ENCODE data around the gene GON7.

GON7 gene

GRCh38 chr14:93155667-93156066 lies 51.2 kb downstream of the GON7 start:
- no peak for DNase-seq

DNA sequence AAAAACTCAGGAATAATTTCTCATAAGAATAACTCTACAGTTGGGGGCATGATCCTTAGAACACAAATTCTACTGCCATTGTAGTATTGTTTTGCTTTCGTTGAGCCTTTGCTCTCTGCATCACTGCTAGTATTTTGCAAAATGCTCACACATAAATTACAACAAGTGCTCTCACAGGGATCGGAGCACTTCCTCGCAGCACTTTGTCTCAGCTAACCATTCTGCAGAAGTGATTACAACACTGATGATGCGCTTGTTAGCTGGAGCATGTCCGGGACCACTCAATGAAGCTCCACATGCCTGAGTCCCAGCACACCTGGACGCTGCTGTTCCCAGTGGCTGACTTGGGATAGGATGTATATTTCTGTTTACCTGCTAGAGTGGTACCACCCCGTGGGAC lies 53.7 kb downstream of the GON7 start:
- DNase-seq, result no peak

Data from NCI-H510A treated with DMSO at 0.1 percent for 48 hours (cell line).